Activated T-helper 1 cell treated with anti-CD3 and anti-CD28 coated beads, Interleukin-2, amount 50 U/mL, for 16 hours (primary cell): ENCODE measurements around the gene TENT5C.

Experiments used
- DNase-seq, 2 donors: peaks; one replicate each; pipeline ENCODE4 v3.0.0-alpha.2; 2020; ENCODE audit warnings: low read depth in 1 of 2, low spot score in 1 of 2

The TENT5C gene

GRCh38 chr1:117674521-117675400, 68.9 kb downstream of the TENT5C start:
- peak in 1 of 2 donors; percentile 19 for DNase-seq

- no peak for DNase-seq
Measured at GRCh38 chr1:117675907-117676430, 70.1 kb downstream of the TENT5C start.

- DNase-seq: no peak
Measured at GRCh38 chr1:117676615-117677130, 70.8 kb downstream of the TENT5C start.
